HG03571 (cell line): ENCODE measurements around the gene TCEAL5.
"Not testable (repeated sequence)": the region's sequence is repeated elsewhere in the genome, so short reads cannot be mapped to it uniquely, and the experiment has no call there.

ENCODE experiments used
- ATAC-seq: cut with Tn5 transposase; IDR thresholded peaks from one replicate; pipeline ENCODE4 v1.9.1; 2021; ENCODE audit not compliant: unreplicated experiment

The TCEAL5 gene

DNA sequence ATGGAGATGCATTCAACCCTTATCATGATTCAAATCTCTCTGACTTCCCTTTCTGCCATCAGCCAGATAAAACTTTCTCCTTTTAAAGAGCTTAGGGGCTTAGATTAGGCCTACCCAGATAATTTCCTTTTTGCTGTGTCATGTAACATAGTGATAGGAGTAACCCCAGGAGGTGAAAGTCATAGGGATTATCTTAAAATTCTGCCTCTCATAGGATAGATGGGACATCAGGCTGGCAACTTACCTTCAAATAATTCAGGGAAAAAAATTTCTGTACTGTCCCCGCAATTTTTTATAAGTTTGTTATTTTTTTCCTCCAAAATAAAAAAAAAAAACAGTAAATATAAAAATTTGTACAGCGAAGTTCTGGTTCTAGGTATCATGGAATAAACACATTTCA lies 40.9 kb downstream of the TCEAL5 start:
- ATAC-seq = not testable (repeated sequence)

DNA sequence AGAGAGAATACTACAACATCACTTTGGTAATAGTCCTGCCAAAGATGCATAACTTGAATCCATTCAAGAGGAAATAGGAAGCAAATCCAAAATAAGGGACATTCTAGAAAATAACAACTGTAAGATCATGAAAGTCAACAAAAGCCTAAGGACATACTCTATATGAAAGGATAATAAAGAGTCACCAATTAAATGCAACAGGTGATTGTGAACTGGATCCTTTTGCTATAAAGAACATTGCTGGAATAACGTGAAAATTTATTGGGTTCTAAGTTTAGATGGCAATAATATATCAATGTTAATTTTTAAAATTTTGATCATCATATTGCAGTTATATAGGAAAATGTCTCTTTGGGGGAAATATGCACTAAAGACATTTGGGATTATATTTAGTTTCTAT lies 41.7 kb downstream of the TCEAL5 start:
- no peak for ATAC-seq

DNA sequence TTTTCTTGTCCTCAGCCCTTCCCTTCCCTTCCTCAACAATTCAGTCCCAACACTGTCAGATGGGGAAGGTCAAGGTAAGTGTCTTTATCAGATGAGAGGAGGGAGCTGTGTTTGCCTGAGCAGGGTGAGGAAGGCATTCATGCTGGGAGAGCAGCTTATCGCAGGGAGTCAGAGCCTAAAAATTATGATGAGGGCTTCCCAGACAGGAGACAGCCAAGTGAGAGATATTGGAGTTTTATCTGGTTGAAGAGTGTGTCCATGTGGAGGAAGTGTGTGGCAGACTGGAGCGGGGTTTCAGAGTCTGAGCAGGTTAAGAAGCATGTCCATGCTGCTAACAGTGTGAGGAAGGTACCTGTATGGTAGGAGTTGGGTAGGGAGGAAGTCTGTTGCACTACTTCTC lies 43.3 kb downstream of the TCEAL5 start:
- ATAC-seq = no peak

DNA sequence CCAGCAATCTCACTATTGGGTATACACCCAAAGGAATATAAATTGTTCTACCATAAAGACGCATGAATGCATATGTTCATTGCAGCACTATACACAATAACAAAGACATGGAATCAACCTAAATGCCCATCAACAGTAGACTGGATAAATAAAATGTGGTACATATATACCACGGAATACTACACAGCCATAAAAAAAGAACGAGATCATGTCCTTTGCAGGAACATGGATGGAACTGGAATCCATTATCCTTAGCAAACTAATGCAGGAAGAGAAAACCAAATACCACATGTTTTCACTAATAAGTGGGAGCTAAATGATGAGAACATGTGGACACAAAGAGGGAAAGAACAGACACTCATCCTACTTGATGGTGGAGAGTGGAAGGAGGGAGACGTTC lies 50.6 kb downstream of the TCEAL5 start:
- ATAC-seq = not testable (repeated sequence)
